AG04450 (cell line): ENCODE data around the gene MBNL1. TPM values are rescaled to one million over a fixed set of nuclear protein-coding genes. Genes with fewer than 3 reads are reported as not detected.

Experiments used
- CTCF ChIA-PET: fragments of 300-600, 350-600 bp; formaldehyde crosslinking; extraction: SDS; loops from one replicate; lab custom pipeline; 2022; ENCODE audit warnings: antibody characterized with exemption, inconsistent platforms; lab: Charles Lee
- POLR2A ChIA-PET: fragments of 350-600 bp; formaldehyde crosslinking; extraction: SDS; loops from one replicate; lab custom pipeline; 2021; ENCODE audit warnings: antibody characterized with exemption, inconsistent platforms; lab: Yijun Ruan, JAX
- DNase-seq: peaks from one replicate; pipeline ENCODE4 v3.0.0-alpha.2; 2011; ENCODE audit warnings: low read depth, low spot score
- H3K27ac ChIP-seq: one replicate; pipeline ENCODE4 v1.5.1; 2012; ENCODE audit warnings: low read depth, low read length, control low read depth
- H3K27me3 ChIP-seq: one replicate; pipeline ENCODE4 v1.6.0; 2012; ENCODE audit warnings: low read length; ENCODE audit not compliant: control insufficient read depth, insufficient read depth
- H3K4me3 ChIP-seq: 2 replicates; pipeline ENCODE4 v1.5.1; 2011; ENCODE audit warnings: mild to moderate bottlenecking, low read depth, low read length, control low read depth
- H3K9me3 ChIP-seq: 2 replicates; pipeline ENCODE4 v1.5.1; 2012; ENCODE audit warnings: low read length; ENCODE audit not compliant: control insufficient read depth, insufficient read depth
- polyA plus RNA-seq: library from polyadenylated mRNA; depleted of rRNA; stranded (reverse); fragments of >200 nt; gene quantifications from 2 replicates; pipeline ENCODE4 v1.2.3, GENCODE V29; 2011
- TF ChIP-seq, protein P1 (sequence below): IDR thresholded peaks from 2 replicates; pipeline ENCODE4 v1.5.1; 2011; ENCODE audit warnings: low read depth, low read length, control low read depth, inconsistent platforms

The MBNL1 gene
- polyA plus RNA-seq, 1 experiment = 92.1 TPM

DNA sequence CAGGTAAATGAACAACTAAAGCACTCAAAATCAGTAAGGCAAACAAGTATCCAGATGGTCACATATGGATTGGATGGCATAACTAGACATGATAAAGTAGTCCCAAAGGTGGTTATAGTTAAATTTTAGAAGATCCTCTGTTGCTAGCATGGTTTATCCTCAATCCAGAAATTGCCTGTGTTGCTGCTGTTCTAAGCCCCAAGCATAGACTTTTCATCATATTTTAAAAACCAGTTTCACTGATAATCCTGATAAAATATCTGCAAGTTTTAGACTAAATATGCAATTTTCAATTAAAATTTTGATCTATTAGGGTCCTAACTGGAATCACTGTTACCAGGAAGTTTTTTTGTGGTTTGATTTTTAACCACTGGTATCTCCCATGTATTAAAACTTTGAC is 35.4 kb downstream of the MBNL1 start:
- TF ChIP-seq, protein P1, sequence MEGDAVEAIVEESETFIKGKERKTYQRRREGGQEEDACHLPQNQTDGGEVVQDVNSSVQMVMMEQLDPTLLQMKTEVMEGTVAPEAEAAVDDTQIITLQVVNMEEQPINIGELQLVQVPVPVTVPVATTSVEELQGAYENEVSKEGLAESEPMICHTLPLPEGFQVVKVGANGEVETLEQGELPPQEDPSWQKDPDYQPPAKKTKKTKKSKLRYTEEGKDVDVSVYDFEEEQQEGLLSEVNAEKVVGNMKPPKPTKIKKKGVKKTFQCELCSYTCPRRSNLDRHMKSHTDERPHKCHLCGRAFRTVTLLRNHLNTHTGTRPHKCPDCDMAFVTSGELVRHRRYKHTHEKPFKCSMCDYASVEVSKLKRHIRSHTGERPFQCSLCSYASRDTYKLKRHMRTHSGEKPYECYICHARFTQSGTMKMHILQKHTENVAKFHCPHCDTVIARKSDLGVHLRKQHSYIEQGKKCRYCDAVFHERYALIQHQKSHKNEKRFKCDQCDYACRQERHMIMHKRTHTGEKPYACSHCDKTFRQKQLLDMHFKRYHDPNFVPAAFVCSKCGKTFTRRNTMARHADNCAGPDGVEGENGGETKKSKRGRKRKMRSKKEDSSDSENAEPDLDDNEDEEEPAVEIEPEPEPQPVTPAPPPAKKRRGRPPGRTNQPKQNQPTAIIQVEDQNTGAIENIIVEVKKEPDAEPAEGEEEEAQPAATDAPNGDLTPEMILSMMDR = no peak
- H3K9me3 ChIP-seq = no peaks in the 10 kb centered on the region
- no peak overlapping the region for H3K27ac ChIP-seq
- no peak for DNase-seq
- CTCF ChIA-PET = no interaction called here
- H3K27me3 ChIP-seq = no peaks in the 10 kb centered on the region
- POLR2A ChIA-PET = no interaction called here
- H3K4me3 ChIP-seq = no peak overlapping the region

DNA sequence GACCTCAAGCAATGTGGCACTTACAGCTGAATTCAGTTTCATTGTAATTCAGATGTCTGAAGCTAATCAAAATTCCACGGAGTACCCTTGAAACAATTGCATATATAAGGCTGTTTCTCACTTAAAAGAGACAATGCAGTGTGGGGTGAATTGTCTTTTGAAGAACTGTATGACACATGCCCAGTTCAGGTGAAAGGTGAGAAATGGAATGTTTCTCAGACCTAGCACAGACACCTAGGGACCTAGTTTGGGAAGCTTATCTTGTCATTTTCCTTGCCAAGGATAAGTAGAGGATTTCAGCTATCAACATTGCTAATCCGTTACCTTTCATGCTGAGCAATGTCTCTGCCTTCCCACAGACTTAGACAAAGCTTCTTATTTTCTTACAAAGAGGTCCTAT is 36.3 kb downstream of the MBNL1 start:
- no peak overlapping the region for H3K27ac ChIP-seq
- no peaks in the 10 kb centered on the region for H3K9me3 ChIP-seq
- H3K4me3 ChIP-seq = no peak overlapping the region
- ChIA-PET POLR2A (interaction anchor here (0.9 kb wide), 1 partner anchor 16 kb away, joined by 3 read pairs; no protein-coding TSS in a partner anchor), CTCF (interaction anchor here (0.5 to 2.5 kb wide), 4 partner anchors 19 to 299 kb away, joined by 3 to 11 read pairs (median 5); no protein-coding TSS in a partner anchor)
- TF ChIP-seq, protein P1 = no peak
- H3K27me3 ChIP-seq = no peaks in the 10 kb centered on the region
- DNase-seq = no peak

DNA sequence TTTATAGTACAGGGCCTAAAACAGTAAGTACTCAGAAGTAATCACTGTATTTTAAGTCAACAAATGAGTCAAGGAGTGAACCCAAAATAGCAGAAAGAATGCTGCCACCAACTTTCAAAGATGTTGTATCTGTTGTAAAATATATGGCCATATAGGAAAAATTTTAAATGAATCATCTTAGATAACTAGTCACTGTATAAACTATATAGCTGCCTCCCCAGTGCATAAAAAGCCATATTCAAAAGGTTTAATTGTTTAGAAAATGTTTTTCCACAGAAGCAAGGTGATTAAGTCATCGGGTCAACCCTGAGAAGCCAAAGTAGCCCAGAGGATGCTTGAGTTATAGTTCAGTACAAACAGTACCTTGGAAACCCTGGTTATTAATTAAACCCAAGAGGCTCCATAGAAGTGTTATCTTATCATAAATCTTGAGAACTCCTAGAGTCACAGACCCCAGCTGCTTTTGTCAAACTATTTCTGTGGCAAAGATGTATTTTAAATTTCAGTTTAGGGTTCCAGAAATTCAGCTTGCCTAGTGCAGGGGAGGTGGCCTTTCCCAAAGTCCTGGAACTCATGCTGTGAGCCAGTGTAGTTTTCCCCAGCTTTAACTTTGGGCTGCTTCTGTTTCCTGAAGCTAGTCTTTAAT is 39.2 kb downstream of the MBNL1 start:
- Histone ChIP-seq H3K27ac (peak overlapping the region; percentile 31), H3K9me3 (peaks cover 4% of the 10 kb centered on the region; the same call in 1 of the 2 replicates), H3K27me3 (no peaks in the 10 kb centered on the region), H3K4me3 (no peak overlapping the region)
- TF ChIP-seq, protein P1 = no peak
- no peak for DNase-seq
- CTCF ChIA-PET = no interaction called here
- POLR2A ChIA-PET = interaction anchor here (0.7 kb wide), 1 partner anchor 52 kb away, joined by 3 read pairs; no protein-coding TSS in a partner anchor

DNA sequence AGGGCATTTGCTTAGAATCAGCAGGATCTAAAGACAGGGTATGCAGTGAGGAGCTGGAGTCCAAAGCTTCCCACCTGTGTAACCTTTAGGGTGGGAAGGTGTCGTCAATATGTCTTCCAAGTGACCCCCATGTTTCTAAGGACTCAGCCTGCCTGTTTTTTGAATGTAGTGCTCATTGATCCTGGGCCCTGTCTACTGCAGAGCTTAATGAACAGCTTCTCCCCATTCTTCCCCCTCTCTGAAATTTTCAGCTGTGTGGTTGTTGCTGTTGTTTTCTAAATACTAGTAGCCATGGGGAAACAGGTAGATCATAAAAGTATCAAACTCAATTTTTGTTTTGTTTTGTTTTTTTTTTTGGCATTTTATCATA is 39.7 kb downstream of the MBNL1 start:
- POLR2A ChIA-PET = interaction anchor here (0.7 kb wide), 1 partner anchor 52 kb away, joined by 3 read pairs; no protein-coding TSS in a partner anchor
- Histone ChIP-seq H3K4me3 (no peak overlapping the region), H3K27me3 (no peaks in the 10 kb centered on the region), H3K9me3 (peaks cover 4% of the 10 kb centered on the region; the same call in 1 of the 2 replicates), H3K27ac (peak overlapping the region; percentile 31)
- TF ChIP-seq, protein P1 = no peak
- DNase-seq = no peak
- CTCF ChIA-PET = no interaction called here

DNA sequence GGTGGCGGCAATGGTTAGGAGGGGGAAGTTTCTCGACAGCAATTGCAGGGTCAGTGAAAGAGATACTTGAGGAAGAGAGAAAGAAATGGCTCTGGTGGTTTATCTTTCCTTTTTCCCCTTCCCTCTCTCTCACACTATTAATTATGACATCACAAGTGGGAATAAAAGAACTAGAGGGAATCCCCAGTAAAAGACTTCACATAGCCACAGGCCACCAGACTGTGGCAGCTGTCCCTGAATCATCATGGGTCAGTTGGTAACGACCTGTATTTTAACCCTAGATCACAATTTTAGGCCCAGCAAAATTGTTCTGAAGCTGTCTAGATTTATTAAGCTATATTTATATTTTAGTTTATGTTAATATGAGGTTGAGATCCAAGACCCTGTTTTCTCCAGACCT is 40.3 kb downstream of the MBNL1 start:
- TF ChIP-seq, protein P1 = no peak
- no peak for DNase-seq
- H3K27me3 ChIP-seq = no peaks in the 10 kb centered on the region
- CTCF ChIA-PET = interaction anchor here (1.0 to 1.7 kb wide), 3 partner anchors 69 to 236 kb away, joined by 3 to 6 read pairs (median 4); no protein-coding TSS in a partner anchor
- H3K4me3 ChIP-seq = no peak overlapping the region
- POLR2A ChIA-PET = no interaction called here
- H3K27ac ChIP-seq = no peak overlapping the region
- H3K9me3 ChIP-seq = peaks cover 4% of the 10 kb centered on the region; the same call in 1 of the 2 replicates
